H1 (cell line): ENCODE data around the gene RGMB. TPM values are rescaled to one million over a fixed set of nuclear protein-coding genes. Genes with fewer than 3 reads are reported as not detected.
A peak's percentile ranks its signal among the peaks of the same experiment; 100 is the strongest.

Experiments
- CTCF ChIA-PET: fragments of 300-600 bp; sonication (Branson Sonifier 250); formaldehyde crosslinking; loops from one replicate; lab custom pipeline; 2021; ENCODE audit not compliant: partially characterized antibody; lab: Charles Lee
- POLR2A ChIA-PET: fragments of 300-600 bp; sonication (Branson Sonifier 250); formaldehyde crosslinking; loops from one replicate; lab custom pipeline; 2021; ENCODE audit warnings: inconsistent platforms; ENCODE audit not compliant: partially characterized antibody; lab: Charles Lee
- DNase-seq, 2 experiments: peaks; one replicate each; pipeline versions ENCODE4 v3.0.0 to v3.0.0-alpha.2; 2010 to 2022; ENCODE audit warnings: low spot score in 2 of 2, low read depth in 1 of 2, mixed read lengths in 1 of 2
- FAIRE-seq: peaks from 2 replicates; lab custom pipeline; 2011; peaks lifted over from hg19 to GRCh38; lab: Jason Lieb, UNC
- H2AFZ ChIP-seq: 2 replicates; pipeline ENCODE4 v1.8.1; 2012; ENCODE audit warnings: low read length, inconsistent platforms
- H2AK5ac ChIP-seq: 2 replicates; pipeline ENCODE4 v1.6.1; 2013; ENCODE audit warnings: low read depth, low read length
- H2BK120ac ChIP-seq: replicated peaks from 2 replicates; pipeline ENCODE3; 2013; ENCODE audit warnings: low read depth, low read length, inconsistent platforms
- H2BK12ac ChIP-seq: 2 replicates; pipeline ENCODE4 v1.6.1; 2013; ENCODE audit warnings: low read depth, low read length
- H2BK15ac ChIP-seq: 2 replicates; pipeline ENCODE4 v1.6.1; 2013; ENCODE audit warnings: low read length
- H2BK20ac ChIP-seq: 2 replicates; pipeline ENCODE4 v1.6.1; 2013; ENCODE audit warnings: low read length
- H2BK5ac ChIP-seq: 2 replicates; pipeline ENCODE4 v1.6.1; 2013; ENCODE audit warnings: low read depth, low read length
- H3K14ac ChIP-seq: 2 replicates; pipeline ENCODE4 v1.6.1; 2013; ENCODE audit warnings: inconsistent platforms; ENCODE audit not compliant: insufficient read length
- H3K18ac ChIP-seq: 2 replicates; pipeline ENCODE4 v1.6.1; 2013; ENCODE audit warnings: low read length; ENCODE audit errors: extremely low read depth
- H3K23ac ChIP-seq: 2 replicates; pipeline ENCODE4 v1.6.1; 2013; ENCODE audit warnings: inconsistent platforms; ENCODE audit not compliant: insufficient read length
- H3K23me2 ChIP-seq: 2 replicates; pipeline ENCODE4 v1.6.1; 2013; ENCODE audit warnings: low read depth, low read length
- H3K27ac ChIP-seq: 2 replicates; pipeline ENCODE4 v1.6.1; 2011; ENCODE audit warnings: low read depth, low read length, inconsistent platforms
- H3K27me3 ChIP-seq, 4 experiments: replicated peaks in 1 of 4; 1 replicate in 1 of 4; 2 replicates in 3 of 4; pipeline versions ENCODE4 v1.6.1 to v1.8.1; 2011 to 2013; ENCODE audit warnings: low read length in 3 of 4, mild to moderate bottlenecking in 3 of 4, inconsistent platforms in 2 of 4, mixed read lengths in 2 of 4, moderate library complexity in 1 of 4; ENCODE audit not compliant: control insufficient read depth in 3 of 4, insufficient read depth in 3 of 4; ENCODE audit errors: extremely low read depth in 1 of 4
- H3K36me3 ChIP-seq, 4 experiments: 2 replicates each; pipeline versions ENCODE4 v1.6.1 to v1.8.1; 2011 to 2013; ENCODE audit warnings: mild to moderate bottlenecking in 4 of 4, low read length in 3 of 4, moderate library complexity in 2 of 4, control low read depth in 1 of 4, inconsistent platforms in 1 of 4; ENCODE audit not compliant: insufficient read depth in 4 of 4, control insufficient read depth in 2 of 4
- H3K4ac ChIP-seq: replicated peaks from 2 replicates; pipeline ENCODE3; 2013; ENCODE audit warnings: low read length, low read depth, mixed read lengths, inconsistent platforms; ENCODE audit not compliant: insufficient read length
- H3K4me1 ChIP-seq, 4 experiments: replicated peaks in 1 of 4; 1 replicate in 1 of 4; 2 replicates in 3 of 4; pipeline versions ENCODE4 v1.6.1 to v1.8.1; 2011 to 2013; ENCODE audit warnings: low read length in 3 of 4, inconsistent platforms in 2 of 4, mixed read lengths in 1 of 4; ENCODE audit not compliant: insufficient read depth in 4 of 4, control insufficient read depth in 3 of 4
- H3K4me2 ChIP-seq, 2 experiments: 2 replicates each; pipeline versions ENCODE4 v1.6.1 to v1.8.1; 2011 to 2013; ENCODE audit warnings: low read depth in 2 of 2, low read length in 2 of 2, control low read depth in 1 of 2, inconsistent platforms in 1 of 2, mild to moderate bottlenecking in 1 of 2; ENCODE audit not compliant: insufficient read depth in 1 of 2
- H3K4me3 ChIP-seq, 4 experiments: fragments of 200-600, 300-600 bp in 1 of 4; sonication (generic), shearing (Covaris generic), sonication (Bioruptor Twin) in 1 of 4; 2 replicates each; pipeline versions ENCODE4 v1.5.1 to v1.8.1; 2011 to 2016; ENCODE audit warnings: low read length in 4 of 4, low read depth in 3 of 4, control low read depth in 2 of 4, inconsistent platforms in 2 of 4, mild to moderate bottlenecking in 2 of 4, mixed read lengths in 1 of 4, moderate library complexity in 1 of 4; ENCODE audit not compliant: insufficient read depth in 2 of 4; ENCODE audit errors: extremely low read depth in 1 of 4
- H3K56ac ChIP-seq: replicated peaks from 2 replicates; pipeline ENCODE3; 2013; ENCODE audit warnings: low read depth, mild to moderate bottlenecking, mixed read lengths, low read length, inconsistent platforms; ENCODE audit not compliant: insufficient read length
- H3K79me1 ChIP-seq: 2 replicates; pipeline ENCODE4 v1.6.1; 2013; ENCODE audit warnings: low read depth, low read length, control low read depth
- H3K79me2 ChIP-seq, 2 experiments: 2 replicates each; pipeline versions ENCODE4 v1.6.1 to v1.8.1; 2012 to 2013; ENCODE audit warnings: low read length in 2 of 2, mild to moderate bottlenecking in 2 of 2, inconsistent platforms in 1 of 2; ENCODE audit not compliant: insufficient read depth in 2 of 2, control insufficient read depth in 1 of 2
- H3K9ac ChIP-seq, 4 experiments: replicated peaks in 1 of 4; 1 replicate in 1 of 4; 2 replicates in 3 of 4; pipeline versions ENCODE4 v1.6.1 to v1.8.1; 2011 to 2013; ENCODE audit warnings: low read depth in 3 of 4, low read length in 3 of 4, control low read depth in 2 of 4, mild to moderate bottlenecking in 2 of 4, moderate library complexity in 2 of 4, inconsistent platforms in 1 of 4; ENCODE audit errors: extremely low read depth in 1 of 4
- H3K9me3 ChIP-seq, 2 experiments: 2 replicates each; pipeline versions ENCODE4 v1.6.1 to v1.8.1; 2012 to 2013; ENCODE audit warnings: mild to moderate bottlenecking in 2 of 2, moderate library complexity in 2 of 2, control low read depth in 1 of 2, inconsistent platforms in 1 of 2, low read depth in 1 of 2, low read length in 1 of 2, mixed read lengths in 1 of 2; ENCODE audit not compliant: insufficient read depth in 2 of 2
- H4K20me1 ChIP-seq, 2 experiments: replicated peaks in 1 of 2; 2 replicates each; pipeline versions ENCODE3 to v1.8.1; 2011 to 2013; ENCODE audit warnings: inconsistent platforms in 2 of 2, low read length in 2 of 2, mild to moderate bottlenecking in 1 of 2; ENCODE audit not compliant: insufficient read depth in 2 of 2, control insufficient read depth in 1 of 2
- H4K5ac ChIP-seq: 2 replicates; pipeline ENCODE4 v1.6.1; 2013; ENCODE audit warnings: low read length, low read depth, mixed read lengths, inconsistent platforms; ENCODE audit not compliant: insufficient read length
- H4K8ac ChIP-seq: 2 replicates; pipeline ENCODE4 v1.8.0; 2013; ENCODE audit warnings: mild to moderate bottlenecking, moderate library complexity, low read length, inconsistent platforms; ENCODE audit not compliant: insufficient read depth; ENCODE audit errors: extremely low read depth
- H4K91ac ChIP-seq: replicated peaks from 2 replicates; pipeline ENCODE3; 2013; ENCODE audit warnings: low read length, mixed read lengths, inconsistent platforms; ENCODE audit not compliant: insufficient read length
- BCL11A ChIP-seq, 2 experiments: IDR thresholded peaks; one replicate each; pipeline ENCODE4 v1.6.1; 2011; ENCODE audit warnings: low read depth in 2 of 2, low read length in 2 of 2, mild to moderate bottlenecking in 2 of 2
- CBX8 ChIP-seq: fragments of 300-800, 300-1000 bp; sonication (generic); IDR thresholded peaks from 2 replicates; pipeline ENCODE4 v1.7.1; 2016; ENCODE audit warnings: low read depth, low read length, borderline replicate concordance
- CHD1 ChIP-seq: IDR thresholded peaks from 2 replicates; pipeline ENCODE4 v1.6.1; 2012; ENCODE audit warnings: low read depth, low read length, improper control_type of control experiment
- CTBP2 ChIP-seq: IDR thresholded peaks from 2 replicates; pipeline ENCODE4 v1.7.0; 2011; ENCODE audit warnings: borderline replicate concordance, mild to moderate bottlenecking, moderate library complexity, mixed read lengths, low read length; ENCODE audit not compliant: insufficient read depth, insufficient read length
- EP300 ChIP-seq, 2 experiments: IDR thresholded peaks; 1 replicate in 1 of 2; 2 replicates in 1 of 2; pipeline ENCODE4 v1.6.1; 2011 to 2012; ENCODE audit warnings: low read depth in 2 of 2, low read length in 2 of 2, mild to moderate bottlenecking in 2 of 2, borderline replicate concordance in 1 of 2, inconsistent platforms in 1 of 2, moderate library complexity in 1 of 2
- MAFK ChIP-seq: IDR thresholded peaks from 2 replicates; pipeline ENCODE4 v1.6.1; 2012; ENCODE audit warnings: low read depth, mild to moderate bottlenecking, improper control_type of control experiment, low read length
- POLR2AphosphoS5 ChIP-seq: IDR thresholded peaks from 2 replicates; pipeline ENCODE4 v1.6.1; 2011; ENCODE audit warnings: low read depth, low read length
- RAD21 ChIP-seq, 2 experiments: IDR thresholded peaks in 1 of 2; conservative IDR thresholded peaks in 1 of 2; 2 replicates each; pipeline ENCODE4 v1.6.1; 2011; ENCODE audit warnings: low read depth in 2 of 2, low read length in 2 of 2, improper control_type of control experiment in 1 of 2, inconsistent platforms in 1 of 2, mild to moderate bottlenecking in 1 of 2, moderate library complexity in 1 of 2
- RNF2 ChIP-seq: fragments of 200-900, 300-1000 bp; sonication (generic); IDR thresholded peaks from 2 replicates; pipeline ENCODE4 v1.7.1; 2016; ENCODE audit warnings: borderline replicate concordance, low read depth, mild to moderate bottlenecking, antibody characterized with exemption, low read length; ENCODE audit not compliant: poor library complexity, severe bottlenecking; ENCODE audit errors: missing control alignments
- RXRA ChIP-seq: IDR thresholded peaks from 2 replicates; pipeline ENCODE4 v1.6.1; 2011; ENCODE audit warnings: low read depth, mild to moderate bottlenecking, low read length, moderate library complexity; ENCODE audit not compliant: insufficient read depth
- SP2 ChIP-seq: IDR thresholded peaks from 2 replicates; pipeline ENCODE4 v1.6.1; 2012; ENCODE audit warnings: mild to moderate bottlenecking, low read length, inconsistent platforms
- TCF12 ChIP-seq: IDR thresholded peaks from 2 replicates; pipeline ENCODE4 v1.6.1; 2011; ENCODE audit warnings: low read depth, mild to moderate bottlenecking, low read length
- whole genome bisulfite sequencing, 2 experiments: shearing (Covaris generic) in 1 of 2; methylation state at CpG; one replicate each; pipeline versions ENCODE4 v1.1.6 to v1.1.7; 2013 to 2015; ENCODE audit warnings: low lambda C conversion rate in 2 of 2, mixed read lengths in 2 of 2, inconsistent platforms in 1 of 2, low coverage in 1 of 2, missing lambda C conversion rate in 1 of 2; ENCODE audit not compliant: insufficient replicate concordance in 2 of 2, insufficient coverage in 1 of 2, insufficient read length in 1 of 2; ENCODE audit errors: extremely low coverage in 1 of 2, missing lambda C conversion rate in 1 of 2; 5-methylcytosine and 5-hydroxymethylcytosine counted together
- polyA plus RNA-seq, 7 experiments: library from polyadenylated mRNA; depleted of rRNA in 3 of 7; stranded (reverse) in 5 of 7; unstranded in 2 of 7; fragments of >200 nt in 5 of 7; fragments of 200-250 nt in 2 of 7; gene quantifications; 1 replicate in 5 of 7; 2 replicates in 1 of 7; 4 replicates in 1 of 7; pipeline versions ENCODE4 v1.2.1 to v1.2.3, GENCODE V29; 2011 to 2013; ENCODE audit warnings: missing spikeins in 2 of 7, mixed read lengths in 2 of 7
- total RNA-seq: library from RNA; stranded (reverse); fragmentation: NEBNext Ultra II Directional; extraction: Animal tissue kit (Norgen Biotek cat#: 25700); gene quantifications from 2 replicates; pipeline ENCODE4 v1.2.1, GENCODE V29; 2021

Gene RGMB
- total and polyA plus RNA-seq, 2 of the 8 experiments (the other 6 are each of a cell fraction or from before 2014, with no cell fraction given), result 11.7 to 27.0 TPM

DNA sequence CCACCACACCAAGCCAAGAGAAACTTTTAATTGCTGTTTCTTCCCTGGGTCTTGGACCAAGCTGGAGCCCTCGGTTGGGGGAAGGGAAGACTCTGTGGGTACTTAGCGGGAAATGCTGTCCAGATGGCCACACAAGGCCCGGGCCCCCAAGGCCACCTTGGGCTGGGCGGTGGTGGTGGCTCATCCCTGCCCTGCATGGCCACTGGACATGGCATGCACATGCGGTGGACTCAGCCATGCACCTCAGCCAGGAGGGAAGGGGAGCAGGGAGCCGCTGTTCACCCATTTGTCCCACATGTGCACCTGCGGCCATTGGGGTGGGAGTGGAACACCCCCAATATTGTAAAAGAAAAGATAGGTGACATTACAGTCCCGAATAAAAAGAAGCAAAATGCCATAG is 72.4 kb downstream of the RGMB start:
- no peak overlapping the region for H2AK5ac ChIP-seq
- H3K4me2 ChIP-seq, result no peak overlapping the region
- H2BK15ac ChIP-seq, result no peak overlapping the region
- FAIRE-seq, result no peak
- ChIA-PET CTCF (no interaction called here), POLR2A (no interaction called here)
- H4K8ac ChIP-seq, result no peak overlapping the region
- no peak overlapping the region for H3K27ac ChIP-seq
- H2BK20ac ChIP-seq, result no peak overlapping the region
- no peak overlapping the region for H2AFZ ChIP-seq
- no peak overlapping the region for H3K23ac ChIP-seq
- H3K4me1 ChIP-seq, result no peaks in the 10 kb centered on the region
- H2BK5ac ChIP-seq, result no peak overlapping the region
- H3K9ac ChIP-seq, result no peak overlapping the region
- no peak overlapping the region for H3K14ac ChIP-seq
- H3K4me3 ChIP-seq, result no peak overlapping the region
- H3K18ac ChIP-seq, result no peak overlapping the region; the same call in 1 of the 2 replicates
- no peak overlapping the region for H4K91ac ChIP-seq
- 89% methylated on average over 8 of the region's 8 CpGs; no CpG with 5 or more reads in 1 of the 2 experiments for whole genome bisulfite sequencing, 2 experiments
- no peak overlapping the region for H3K56ac ChIP-seq
- H3K36me3 ChIP-seq, result 0 out of 8 replicates have a peak, but pooled peaks cover 0 to 3% (median 0%) of the 10 kb centered on the region in 4 experiments
- H3K23me2 ChIP-seq, result no peaks in the 10 kb centered on the region
- no peak overlapping the region for H2BK12ac ChIP-seq
- H2BK120ac ChIP-seq, result peak overlapping the region; percentile 43
- DNase-seq, result no peak
- no peaks in the 10 kb centered on the region for H3K27me3 ChIP-seq
- no peaks in the 10 kb centered on the region for H4K20me1 ChIP-seq
- no peak overlapping the region for H3K4ac ChIP-seq
- no peak overlapping the region for H4K5ac ChIP-seq
- no peaks in the 10 kb centered on the region for H3K79me2 ChIP-seq
- no peaks in the 10 kb centered on the region for H3K79me1 ChIP-seq
- H3K9me3 ChIP-seq, result peaks cover 16 to 30% of the 10 kb centered on the region in 2 experiments
- TF ChIP-seq EP300 (IDR thresholded peaks at IDR 0.05; ENCODE audit: borderline replicate concordance in 1 of 2, low read depth in 2 of 2, low read length in 2 of 2) (no peak), RXRA (no peak), RNF2 (no peak), SP2 (no peak), TCF12 (no peak), BCL11A (IDR thresholded peaks at IDR 0.05; ENCODE audit: low read depth in 2 of 2, low read length in 2 of 2) (no peak), CTBP2 (no peak), CHD1 (no peak), RAD21 (IDR thresholded peaks at IDR 0.05 in 1 of 2, conservative IDR thresholded peaks at IDR 0.05 in 1 of 2; ENCODE audit: low read depth in 2 of 2, low read length in 2 of 2) (no peak), CBX8 (no peak), POLR2AphosphoS5 (no peak), MAFK (no peak)
